SK-N-SH treated with all-trans-retinoic acid at 6 μM for 48 hours (cell line): ENCODE results near the gene IL23R.

ENCODE experiments used
- ATAC-seq: fragments of 200-7000 bp; cut with Tn5 transposase; 3 replicates; pipeline ENCODE4 v1.9.1; 2020; ENCODE audit warnings: mild to moderate bottlenecking, moderate library complexity
- ARNTL ChIP-seq: fragments of 450-650 bp; formaldehyde crosslinking; IDR thresholded peaks from 2 replicates; pipeline ENCODE4 v1.5.0; 2020; ENCODE audit warnings: low read depth, mild to moderate bottlenecking, moderate library complexity, borderline replicate concordance
- BACH2 ChIP-seq: fragments of 250-450 bp; sonication (Bioruptor Pico); IDR thresholded peaks from 2 replicates; pipeline ENCODE4 v1.9.0; 2021; ENCODE audit warnings: mild to moderate bottlenecking, borderline replicate concordance
- CSDC2 ChIP-seq: fragments of 250-450 bp; sonication (Bioruptor Pico); IDR thresholded peaks from 2 replicates; pipeline ENCODE4 v1.5.0; 2020; ENCODE audit warnings: mild to moderate bottlenecking, moderate library complexity
- ESRRG ChIP-seq: fragments of 250-450 bp; sonication (Bioruptor Pico); IDR thresholded peaks from 2 replicates; pipeline ENCODE4 v1.6.1; 2021; ENCODE audit warnings: mild to moderate bottlenecking
- GLIS3 ChIP-seq: fragments of 250-450 bp; sonication (Bioruptor Pico); IDR thresholded peaks from 2 replicates; pipeline ENCODE4 v1.5.0; 2020; ENCODE audit warnings: mild to moderate bottlenecking, moderate library complexity
- ISL1 ChIP-seq: fragments of 250-450 bp; sonication (Bioruptor Pico); IDR thresholded peaks from 2 replicates; pipeline ENCODE4 v2.1.2; 2022; ENCODE audit warnings: mild to moderate bottlenecking, moderate library complexity
- OSR1 ChIP-seq: fragments of 250-450 bp; sonication (Bioruptor Pico); IDR thresholded peaks from 2 replicates; pipeline ENCODE4 v1.8.0; 2022; ENCODE audit warnings: moderate library complexity, mild to moderate bottlenecking, inconsistent platforms
- PPARA ChIP-seq: fragments of 250-450 bp; sonication (Bioruptor Pico); IDR thresholded peaks from 2 replicates; pipeline ENCODE4 v1.5.0; 2020; ENCODE audit warnings: mild to moderate bottlenecking, borderline replicate concordance
- RARB ChIP-seq: fragments of 250-450 bp; sonication (Bioruptor Pico); IDR thresholded peaks from 2 replicates; pipeline ENCODE4 v1.8.0; 2021; ENCODE audit warnings: mild to moderate bottlenecking, moderate library complexity
- SNAI2 ChIP-seq: fragments of 250-450 bp; sonication (Bioruptor Pico); IDR thresholded peaks from 2 replicates; pipeline ENCODE4 v1.5.0; 2020; ENCODE audit warnings: mild to moderate bottlenecking, moderate library complexity
- TCF4 ChIP-seq: fragments of 250-450 bp; sonication (Bioruptor Pico); IDR thresholded peaks from 2 replicates; pipeline ENCODE4 v1.8.0; 2021; ENCODE audit warnings: mild to moderate bottlenecking, moderate library complexity, borderline replicate concordance
- TOX ChIP-seq: fragments of 250-450 bp; sonication (Bioruptor Pico); IDR thresholded peaks from 2 replicates; pipeline ENCODE4 v1.8.0; 2021; ENCODE audit warnings: mild to moderate bottlenecking, moderate library complexity, borderline replicate concordance
- ZC3H10 ChIP-seq: fragments of 250-450 bp; sonication (Bioruptor Pico); IDR thresholded peaks from 2 replicates; pipeline ENCODE4 v1.5.1; 2021; ENCODE audit warnings: mild to moderate bottlenecking, moderate library complexity
- ZFP3 ChIP-seq: fragments of 250-450 bp; sonication (Bioruptor Pico); IDR thresholded peaks from 2 replicates; pipeline ENCODE4 v1.5.0; 2020; ENCODE audit warnings: mild to moderate bottlenecking, moderate library complexity
- ZFP30 ChIP-seq: fragments of 450-650 bp; formaldehyde crosslinking; IDR thresholded peaks from 2 replicates; pipeline ENCODE4 v1.5.0; 2022; ENCODE audit warnings: mild to moderate bottlenecking, moderate library complexity
- ZNF70 ChIP-seq: fragments of 450-650 bp; formaldehyde crosslinking; IDR thresholded peaks from 2 replicates; pipeline ENCODE4 v1.5.0; 2020; ENCODE audit warnings: mild to moderate bottlenecking, moderate library complexity
- ZNF8 ChIP-seq: fragments of 450-650 bp; formaldehyde crosslinking; IDR thresholded peaks from 2 replicates; pipeline ENCODE4 v1.5.0; 2020; ENCODE audit warnings: mild to moderate bottlenecking, moderate library complexity
- TF ChIP-seq, protein P1 (sequence below): fragments of 250-450 bp; sonication (Bioruptor Pico); IDR thresholded peaks from 2 replicates; pipeline ENCODE4 v1.5.0; 2020; ENCODE audit warnings: mild to moderate bottlenecking, moderate library complexity
- TF ChIP-seq, protein P2 (sequence below): fragments of 250-450 bp; sonication (Bioruptor Pico); IDR thresholded peaks from 2 replicates; pipeline ENCODE4 v1.8.0; 2020; ENCODE audit warnings: mild to moderate bottlenecking, moderate library complexity, borderline replicate concordance
- TF ChIP-seq, protein P3 (sequence below): fragments of 250-450 bp; sonication (Bioruptor Pico); IDR thresholded peaks from 2 replicates; pipeline ENCODE4 v1.5.1; 2020; ENCODE audit warnings: low read depth, mild to moderate bottlenecking, moderate library complexity

The IL23R gene

DNA sequence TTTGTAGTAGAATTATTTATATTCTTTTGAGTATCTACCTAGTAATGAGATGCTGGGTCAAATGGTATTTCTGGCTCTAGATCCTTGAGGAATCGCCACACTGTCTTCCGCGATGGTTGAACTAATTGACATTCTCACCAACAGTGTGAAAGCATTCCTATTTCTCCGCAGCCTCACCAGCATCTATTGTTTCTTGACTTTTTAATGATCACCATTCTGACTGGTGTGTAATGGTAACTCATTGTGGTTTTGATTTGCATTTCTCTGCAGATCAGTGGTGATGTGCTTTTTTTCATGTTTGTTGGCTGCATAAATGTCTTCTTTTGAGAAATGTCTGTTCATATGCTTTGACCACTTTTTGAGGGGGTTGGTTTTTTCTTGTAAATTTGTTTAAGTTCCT is 15.3 kb upstream of the IL23R start (continued):
- TF ChIP-seq TOX (no peak), ZC3H10 (CRISPR knock-in tag) (no peak)
- TF ChIP-seq, protein P1, sequence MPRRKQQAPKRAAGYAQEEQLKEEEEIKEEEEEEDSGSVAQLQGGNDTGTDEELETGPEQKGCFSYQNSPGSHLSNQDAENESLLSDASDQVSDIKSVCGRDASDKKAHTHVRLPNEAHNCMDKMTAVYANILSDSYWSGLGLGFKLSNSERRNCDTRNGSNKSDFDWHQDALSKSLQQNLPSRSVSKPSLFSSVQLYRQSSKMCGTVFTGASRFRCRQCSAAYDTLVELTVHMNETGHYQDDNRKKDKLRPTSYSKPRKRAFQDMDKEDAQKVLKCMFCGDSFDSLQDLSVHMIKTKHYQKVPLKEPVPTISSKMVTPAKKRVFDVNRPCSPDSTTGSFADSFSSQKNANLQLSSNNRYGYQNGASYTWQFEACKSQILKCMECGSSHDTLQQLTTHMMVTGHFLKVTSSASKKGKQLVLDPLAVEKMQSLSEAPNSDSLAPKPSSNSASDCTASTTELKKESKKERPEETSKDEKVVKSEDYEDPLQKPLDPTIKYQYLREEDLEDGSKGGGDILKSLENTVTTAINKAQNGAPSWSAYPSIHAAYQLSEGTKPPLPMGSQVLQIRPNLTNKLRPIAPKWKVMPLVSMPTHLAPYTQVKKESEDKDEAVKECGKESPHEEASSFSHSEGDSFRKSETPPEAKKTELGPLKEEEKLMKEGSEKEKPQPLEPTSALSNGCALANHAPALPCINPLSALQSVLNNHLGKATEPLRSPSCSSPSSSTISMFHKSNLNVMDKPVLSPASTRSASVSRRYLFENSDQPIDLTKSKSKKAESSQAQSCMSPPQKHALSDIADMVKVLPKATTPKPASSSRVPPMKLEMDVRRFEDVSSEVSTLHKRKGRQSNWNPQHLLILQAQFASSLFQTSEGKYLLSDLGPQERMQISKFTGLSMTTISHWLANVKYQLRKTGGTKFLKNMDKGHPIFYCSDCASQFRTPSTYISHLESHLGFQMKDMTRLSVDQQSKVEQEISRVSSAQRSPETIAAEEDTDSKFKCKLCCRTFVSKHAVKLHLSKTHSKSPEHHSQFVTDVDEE (CRISPR knock-in tag) = no peak

DNA sequence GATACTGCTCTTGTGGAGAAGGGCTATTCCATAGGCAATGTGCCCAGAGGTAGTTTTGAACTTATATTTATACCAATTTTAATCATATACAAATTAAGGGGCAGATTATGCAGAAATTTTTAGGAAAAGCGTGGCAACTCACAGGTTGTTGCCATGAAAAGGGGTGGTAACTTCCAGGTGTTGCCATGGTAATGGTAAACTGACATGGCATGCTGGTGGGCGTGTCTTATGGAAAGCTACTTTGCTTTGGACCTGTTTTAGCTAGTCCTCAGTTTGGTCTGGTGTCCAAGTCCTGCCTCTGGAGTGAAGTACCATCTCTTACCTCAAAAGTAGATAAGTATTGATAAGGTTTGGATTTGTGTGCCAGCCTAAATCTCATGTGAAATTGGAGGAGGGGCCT is 7.9 kb upstream of the IL23R start:
- TF ChIP-seq CSDC2 (CRISPR knock-in tag) (no peak), ZC3H10 (CRISPR knock-in tag) (no peak), ESRRG (no peak), GLIS3 (CRISPR knock-in tag) (no peak), ZNF8 (CRISPR knock-in tag) (no peak), PPARA (CRISPR knock-in tag) (no peak), RARB (CRISPR knock-in tag) (no peak), OSR1 (CRISPR knock-in tag) (no peak), BACH2 (CRISPR knock-in tag) (no peak), TOX (no peak)
- TF ChIP-seq, protein P2, sequence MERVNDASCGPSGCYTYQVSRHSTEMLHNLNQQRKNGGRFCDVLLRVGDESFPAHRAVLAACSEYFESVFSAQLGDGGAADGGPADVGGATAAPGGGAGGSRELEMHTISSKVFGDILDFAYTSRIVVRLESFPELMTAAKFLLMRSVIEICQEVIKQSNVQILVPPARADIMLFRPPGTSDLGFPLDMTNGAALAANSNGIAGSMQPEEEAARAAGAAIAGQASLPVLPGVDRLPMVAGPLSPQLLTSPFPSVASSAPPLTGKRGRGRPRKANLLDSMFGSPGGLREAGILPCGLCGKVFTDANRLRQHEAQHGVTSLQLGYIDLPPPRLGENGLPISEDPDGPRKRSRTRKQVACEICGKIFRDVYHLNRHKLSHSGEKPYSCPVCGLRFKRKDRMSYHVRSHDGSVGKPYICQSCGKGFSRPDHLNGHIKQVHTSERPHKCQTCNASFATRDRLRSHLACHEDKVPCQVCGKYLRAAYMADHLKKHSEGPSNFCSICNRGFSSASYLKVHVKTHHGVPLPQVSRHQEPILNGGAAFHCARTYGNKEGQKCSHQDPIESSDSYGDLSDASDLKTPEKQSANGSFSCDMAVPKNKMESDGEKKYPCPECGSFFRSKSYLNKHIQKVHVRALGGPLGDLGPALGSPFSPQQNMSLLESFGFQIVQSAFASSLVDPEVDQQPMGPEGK (CRISPR knock-in tag) = no peak
- TF ChIP-seq, protein P3, sequence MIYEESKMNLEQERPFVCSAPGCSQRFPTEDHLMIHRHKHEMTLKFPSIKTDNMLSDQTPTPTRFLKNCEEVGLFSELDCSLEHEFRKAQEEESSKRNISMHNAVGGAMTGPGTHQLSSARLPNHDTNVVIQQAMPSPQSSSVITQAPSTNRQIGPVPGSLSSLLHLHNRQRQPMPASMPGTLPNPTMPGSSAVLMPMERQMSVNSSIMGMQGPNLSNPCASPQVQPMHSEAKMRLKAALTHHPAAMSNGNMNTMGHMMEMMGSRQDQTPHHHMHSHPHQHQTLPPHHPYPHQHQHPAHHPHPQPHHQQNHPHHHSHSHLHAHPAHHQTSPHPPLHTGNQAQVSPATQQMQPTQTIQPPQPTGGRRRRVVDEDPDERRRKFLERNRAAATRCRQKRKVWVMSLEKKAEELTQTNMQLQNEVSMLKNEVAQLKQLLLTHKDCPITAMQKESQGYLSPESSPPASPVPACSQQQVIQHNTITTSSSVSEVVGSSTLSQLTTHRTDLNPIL = no peak
- TF ChIP-seq, all 23 proteins: peak for 0
- no peak for ATAC-seq

DNA sequence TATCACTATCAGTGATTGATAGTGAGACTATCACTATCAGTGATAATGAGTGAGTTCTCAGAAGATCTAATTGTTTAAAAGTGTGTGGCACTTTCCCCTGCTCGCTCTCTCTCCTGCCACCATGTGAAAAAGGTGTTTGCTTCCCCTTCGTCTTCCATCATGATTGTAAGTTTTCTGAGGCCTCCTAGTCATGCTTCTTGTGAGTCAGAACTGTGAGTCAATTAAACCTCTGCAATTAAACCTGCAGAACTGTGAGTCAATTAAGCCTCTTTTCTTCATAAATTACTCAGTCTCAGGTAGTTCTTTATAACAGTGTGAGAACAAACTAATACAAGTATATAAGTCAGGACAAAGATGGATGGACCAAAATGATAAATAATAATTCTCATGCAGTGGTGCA is 7.0 kb upstream of the IL23R start:
- ATAC-seq = no peak
- TF ChIP-seq ZC3H10 (CRISPR knock-in tag) (no peak), TOX (no peak), GLIS3 (CRISPR knock-in tag) (no peak), SNAI2 (CRISPR knock-in tag) (no peak), PPARA (CRISPR knock-in tag) (no peak), ESRRG (no peak), ZNF70 (CRISPR knock-in tag) (no peak), RARB (CRISPR knock-in tag) (no peak)
- TF ChIP-seq, protein P2 (CRISPR knock-in tag) = no peak
- TF ChIP-seq, protein P1 (CRISPR knock-in tag) = no peak
- TF ChIP-seq, protein P3 = no peak

DNA sequence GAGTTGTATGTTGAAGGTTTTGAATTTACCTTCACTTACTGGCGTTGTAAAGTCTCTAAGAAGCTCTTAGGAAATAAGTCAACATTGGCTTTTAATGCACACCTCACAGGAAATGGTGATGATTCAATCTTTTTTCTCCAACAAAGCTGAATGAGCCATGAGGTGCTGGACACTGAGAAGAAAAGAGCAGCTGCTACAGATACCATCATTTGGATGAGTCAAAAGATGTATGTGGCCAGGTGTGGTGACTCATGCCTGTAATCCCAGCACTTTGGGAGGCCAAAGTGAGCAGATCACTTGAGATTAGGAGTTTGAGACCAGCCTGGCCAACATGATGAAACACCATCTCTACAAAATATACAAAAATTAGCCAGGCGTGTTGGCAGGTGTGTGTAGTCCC is 3.3 kb upstream of the IL23R start:
- ATAC-seq = no peak
- no peak for TF ChIP-seq ISL1 (CRISPR knock-in tag)
- TF ChIP-seq ZNF70 (CRISPR knock-in tag) = no peak
- TF ChIP-seq ZFP3 = no peak
- TF ChIP-seq ZC3H10 (CRISPR knock-in tag) = no peak
- TF ChIP-seq ARNTL = no peak
- TF ChIP-seq, protein P1 (CRISPR knock-in tag) = no peak
- TF ChIP-seq TCF4 (CRISPR knock-in tag) = no peak
- TF ChIP-seq ZFP30 (CRISPR knock-in tag) = no peak
